PC-3 (cell line): ENCODE data around the gene CACNA1C.

Experiments used
- CTCF ChIP-seq: fragments of 300-600 bp; sonication (generic); conservative IDR thresholded peaks from 2 replicates; pipeline ENCODE4 v1.5.1; 2017; ENCODE audit warnings: antibody characterized with exemption, low read depth, mild to moderate bottlenecking, low read length
- EZH2 ChIP-seq: fragments of 300-600 bp; sonication (generic); IDR thresholded peaks from one replicate; pipeline ENCODE4 v1.6.1; 2017; ENCODE audit warnings: antibody characterized with exemption, mild to moderate bottlenecking, low read length; ENCODE audit not compliant: unreplicated experiment
- EZH2phosphoT487 ChIP-seq: fragments of 300-600 bp; sonication (generic); IDR thresholded peaks from 2 replicates; pipeline ENCODE4 v1.6.1; 2018; ENCODE audit warnings: mild to moderate bottlenecking, antibody characterized with exemption, low read length, borderline replicate concordance

- TF ChIP-seq EZH2 (no peak), CTCF (no peak), EZH2phosphoT487 (no peak)
Measured at GRCh38 chr12:2586156-2587038, 533.6 kb downstream of the CACNA1C start.
